Cardiac septum (tissue), 1 donor: ENCODE measurements around the gene C4orf17. TPM values are rescaled to one million over a fixed set of nuclear protein-coding genes. Genes with fewer than 3 reads are reported as not detected.

Source experiments
- total RNA-seq: library from RNA; stranded (reverse); fragmentation: NEBNext Ultra II Directional; extraction: Animal tissue kit (Norgen Biotek cat#: 25700); gene quantifications from one replicate; pipeline ENCODE4 v1.2.1, GENCODE V29; 2021
- donor health status: DM: no; HTN: no; CAD: no.

C4orf17 gene
- total RNA-seq, 1 donor from 2014 or later = not detected

Other genes starting within 250 kb of the C4orf17 start
- not detected for gene ADH1A, start 220.0 kb upstream of the C4orf17 start, total RNA-seq
- gene ADH1B, start 189.6 kb upstream of the C4orf17 start, total RNA-seq = 12.6 TPM
- gene ADH1C, start 158.3 kb upstream of the C4orf17 start, total RNA-seq = 4.0 TPM
- gene ADH7, start 75.7 kb upstream of the C4orf17 start, total RNA-seq = not detected
- 2.7 TPM for gene TRMT10A, start 53.0 kb downstream of the C4orf17 start, total RNA-seq
- gene MTTP, start 63.8 kb downstream of the C4orf17 start, total RNA-seq = 2.0 TPM
- gene C4orf54, start 146.8 kb downstream of the C4orf17 start, total RNA-seq = 1.3 TPM